Heart left ventricle (tissue), 13 donors: ENCODE data around the gene EGLN1.

ENCODE experiments used
- CTCF ChIP-seq, 12 donors: fragments of 200-600 bp; sonication (generic) in 4 of 12; IDR thresholded peaks; one replicate each; pipeline versions ENCODE4 v1.5.0 to v1.8.0; 2018 to 2022; ENCODE audit warnings: antibody characterized with exemption in 12 of 12, mild to moderate bottlenecking in 5 of 12
- POLR2A ChIP-seq, 2 donors: fragments of 450-650 bp; IDR thresholded peaks; one replicate each; pipeline ENCODE4 v1.6.1; 2017; ENCODE audit warnings: antibody characterized with exemption in 2 of 2, mild to moderate bottlenecking in 2 of 2, moderate library complexity in 2 of 2
- donor health status: ischemic (EF 13 %, LVEDD 7.1; RV severe dilation, severe dysfunction).
- donor health status: DM: no; HTN: yes; CAD: no.
- donor health status: DM: no; HTN: no; CAD: no.
- donor health status: ischemic (EF 25% LVEDD 6.9; RV normal size, moderate dysfunction).
- donor health status: ischemic (EF 25% LVEDD 5.7; RV mildly dilated, moderate dysfunction).
- donor health status: ischemic (EF 35%, LVEDD 5.7; RV mildly dilated, moderate dysfunction).
- donor health status: nonischemic (EF 11% LVEDD 7.7; RV severe dilation, severe dysfunction).
- donor health status: DM: yes; HTN: yes; CAD: no.
- donor health status: PGD.
- donor health status: ischemic (EF 29% LVEDD 5.4; RV normal size, mild dysfunction).
- donor health status: nonischemic (EF 23%, LVEDD 6.1; RV moderate dilation, normal function).

- TF ChIP-seq CTCF (IDR thresholded peaks at IDR 0.05) (no peak), POLR2A (IDR thresholded peaks at IDR 0.05) (no peak)
Observed at GRCh38 chr1:231351816-231352215, 70.3 kb downstream of the EGLN1 start.
